Choroid plexus epithelial cell (primary cell): ENCODE measurements around the gene ENTREP1.
A peak's percentile ranks its signal among the peaks of the same experiment; 100 is the strongest.

Source experiments
- DNase-seq: peaks from one replicate; pipeline ENCODE4 v3.0.0-alpha.2; 2010; ENCODE audit warnings: low read depth
- H3K4me3 ChIP-seq: 2 replicates; pipeline ENCODE4 v1.5.1; 2011; ENCODE audit warnings: low read depth, mild to moderate bottlenecking, control low read depth, low read length, moderate library complexity
- TF ChIP-seq, protein P1 (sequence below): conservative IDR thresholded peaks from 2 replicates; pipeline ENCODE4 v1.5.1; 2011; ENCODE audit warnings: low read depth, mild to moderate bottlenecking, control low read depth, inconsistent platforms, low read length, moderate library complexity

Gene ENTREP1

DNA sequence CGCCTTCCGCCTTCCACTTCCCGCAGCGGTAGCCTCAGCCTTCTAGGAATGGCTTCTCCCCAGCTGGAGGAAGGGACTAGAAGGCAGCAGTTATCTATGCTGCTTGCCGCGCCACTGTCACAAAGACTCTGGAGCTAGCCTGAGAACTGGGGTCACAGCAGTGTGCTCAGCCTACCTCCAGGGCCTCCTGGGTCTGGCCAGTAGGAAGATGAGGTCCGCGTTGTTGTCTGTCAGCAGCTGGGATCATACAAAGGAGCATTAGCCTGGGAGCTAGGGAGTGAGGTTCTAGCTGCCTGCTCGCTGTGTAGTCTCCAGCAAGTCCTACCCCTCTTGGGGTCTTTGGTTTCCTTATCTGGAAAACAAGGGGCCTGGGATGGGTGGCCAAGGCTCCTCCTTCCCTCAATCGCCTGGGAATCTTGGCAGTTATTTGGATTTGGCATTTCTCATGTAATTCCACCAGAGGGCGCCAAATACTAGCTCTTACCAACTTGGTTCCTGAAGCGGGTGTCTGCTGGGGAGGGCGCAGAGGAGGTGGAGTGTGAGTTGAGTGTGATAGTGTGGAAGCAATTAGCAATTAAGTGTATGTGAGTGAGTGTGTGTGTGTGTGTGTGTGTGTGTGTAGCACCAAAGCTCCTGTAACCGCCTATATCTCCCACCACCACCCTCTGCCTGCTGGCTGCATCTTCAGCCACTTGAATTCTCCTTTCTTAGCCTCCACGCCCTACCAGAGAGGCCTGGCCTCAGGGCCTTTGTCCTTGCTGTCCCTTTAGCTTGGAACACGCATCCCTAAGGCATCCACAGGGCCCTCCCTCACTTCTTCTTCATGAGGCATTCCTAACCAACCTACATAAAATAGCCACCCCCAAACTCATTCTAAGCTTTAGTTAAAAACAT, 97.1 kb downstream of the ENTREP1 start:
- no peak overlapping the region for H3K4me3 ChIP-seq
- TF ChIP-seq, protein P1, sequence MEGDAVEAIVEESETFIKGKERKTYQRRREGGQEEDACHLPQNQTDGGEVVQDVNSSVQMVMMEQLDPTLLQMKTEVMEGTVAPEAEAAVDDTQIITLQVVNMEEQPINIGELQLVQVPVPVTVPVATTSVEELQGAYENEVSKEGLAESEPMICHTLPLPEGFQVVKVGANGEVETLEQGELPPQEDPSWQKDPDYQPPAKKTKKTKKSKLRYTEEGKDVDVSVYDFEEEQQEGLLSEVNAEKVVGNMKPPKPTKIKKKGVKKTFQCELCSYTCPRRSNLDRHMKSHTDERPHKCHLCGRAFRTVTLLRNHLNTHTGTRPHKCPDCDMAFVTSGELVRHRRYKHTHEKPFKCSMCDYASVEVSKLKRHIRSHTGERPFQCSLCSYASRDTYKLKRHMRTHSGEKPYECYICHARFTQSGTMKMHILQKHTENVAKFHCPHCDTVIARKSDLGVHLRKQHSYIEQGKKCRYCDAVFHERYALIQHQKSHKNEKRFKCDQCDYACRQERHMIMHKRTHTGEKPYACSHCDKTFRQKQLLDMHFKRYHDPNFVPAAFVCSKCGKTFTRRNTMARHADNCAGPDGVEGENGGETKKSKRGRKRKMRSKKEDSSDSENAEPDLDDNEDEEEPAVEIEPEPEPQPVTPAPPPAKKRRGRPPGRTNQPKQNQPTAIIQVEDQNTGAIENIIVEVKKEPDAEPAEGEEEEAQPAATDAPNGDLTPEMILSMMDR, result peak; percentile 85
- peak; percentile 74 for DNase-seq

DNA sequence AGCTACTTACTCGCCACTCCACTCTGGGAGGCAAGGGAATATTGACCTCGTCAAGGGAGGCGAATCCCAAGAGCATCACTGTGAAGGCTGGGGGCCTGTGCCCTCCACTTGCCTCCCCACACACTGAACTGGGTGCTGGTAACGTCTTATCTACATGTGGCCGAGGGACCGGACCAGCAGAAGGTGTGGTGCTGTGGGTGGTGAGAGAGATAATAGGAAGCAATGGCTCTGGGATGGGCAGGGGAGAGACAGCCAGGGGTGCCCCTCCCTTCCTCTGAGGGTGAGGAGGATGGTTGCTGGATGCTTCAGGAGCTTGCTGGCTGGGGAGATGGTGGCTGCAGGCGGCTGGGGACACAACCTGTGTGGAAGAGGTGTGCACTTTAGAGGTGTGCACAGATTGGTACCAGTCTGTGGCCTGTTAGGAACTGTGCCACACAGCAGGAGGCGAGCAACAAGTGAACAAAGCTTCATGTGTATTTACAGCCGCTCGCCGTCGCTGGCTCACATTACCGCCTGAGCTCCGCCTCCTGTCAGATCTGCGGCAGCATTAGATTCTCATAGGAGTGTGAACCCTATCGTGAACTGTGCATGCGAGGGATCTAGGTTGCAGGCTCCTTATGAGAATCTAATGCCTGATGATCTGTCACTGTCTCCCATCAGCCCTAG, 100.3 kb downstream of the ENTREP1 start:
- H3K4me3 ChIP-seq, result no peak overlapping the region

DNA sequence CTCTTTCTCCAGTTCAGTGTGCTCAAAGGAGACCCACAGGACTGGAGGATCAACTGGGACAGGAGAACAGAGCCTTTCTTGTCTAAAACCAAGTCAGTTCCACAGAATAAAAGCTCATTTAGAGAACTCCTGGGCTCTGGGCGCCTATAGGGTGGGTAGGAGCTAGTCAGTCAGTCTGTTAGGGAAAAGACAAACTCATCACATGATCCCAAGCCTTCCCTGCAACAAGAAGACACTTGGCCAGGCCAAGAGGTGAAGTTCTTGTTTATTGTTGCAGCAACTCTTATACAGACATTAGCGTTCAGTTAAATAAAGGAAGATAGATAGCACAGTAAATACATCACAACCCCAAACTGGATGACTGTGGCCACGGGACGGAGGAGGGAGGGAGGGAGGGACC, 102.3 kb downstream of the ENTREP1 start:
- H3K4me3 ChIP-seq, result no peak overlapping the region
- TF ChIP-seq, protein P1, result no peak
- no peak for DNase-seq

More for the DNA sequence above, 100.3 kb downstream of the ENTREP1 start:
- no peak for DNase-seq
- TF ChIP-seq, protein P1, result no peak

DNA sequence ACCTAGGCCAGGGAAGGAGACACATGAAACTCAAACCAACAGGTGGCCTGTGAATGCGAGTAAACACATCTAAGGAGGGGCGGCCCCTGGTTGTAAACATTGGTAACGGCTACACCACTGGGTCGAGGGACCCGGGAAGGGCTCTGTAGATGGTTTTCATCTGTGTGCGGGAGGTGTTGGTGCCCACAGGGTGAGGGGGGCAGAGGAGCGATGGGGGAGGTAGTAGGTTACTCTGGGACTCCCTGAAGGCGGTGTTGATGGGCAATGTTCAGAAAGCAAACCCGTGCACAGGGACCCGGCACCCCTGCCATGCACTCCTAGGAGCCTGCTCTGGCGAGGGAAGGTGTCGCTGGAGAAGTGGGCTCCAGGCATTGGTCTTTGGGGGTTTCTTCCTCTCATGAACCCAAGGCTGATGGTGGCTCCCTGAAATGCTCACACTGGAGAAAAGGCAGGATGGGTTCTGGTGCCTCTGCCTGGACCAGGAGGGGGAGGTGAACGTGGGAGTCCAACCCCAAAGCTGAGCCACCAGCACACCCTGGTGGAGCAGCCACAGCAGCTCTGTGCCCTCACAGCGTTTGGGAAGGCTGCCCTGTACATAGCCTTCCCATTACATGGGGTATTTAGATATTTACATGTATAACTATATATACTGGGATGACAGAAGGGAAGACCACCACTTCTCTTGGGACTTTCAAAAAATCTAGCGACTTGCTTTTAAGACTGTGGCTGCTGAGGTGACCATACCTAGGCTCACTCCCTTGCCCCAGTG, 103.2 kb downstream of the ENTREP1 start:
- H3K4me3 ChIP-seq, result no peak overlapping the region
- no peak for DNase-seq
- TF ChIP-seq, protein P1, result no peak

DNA sequence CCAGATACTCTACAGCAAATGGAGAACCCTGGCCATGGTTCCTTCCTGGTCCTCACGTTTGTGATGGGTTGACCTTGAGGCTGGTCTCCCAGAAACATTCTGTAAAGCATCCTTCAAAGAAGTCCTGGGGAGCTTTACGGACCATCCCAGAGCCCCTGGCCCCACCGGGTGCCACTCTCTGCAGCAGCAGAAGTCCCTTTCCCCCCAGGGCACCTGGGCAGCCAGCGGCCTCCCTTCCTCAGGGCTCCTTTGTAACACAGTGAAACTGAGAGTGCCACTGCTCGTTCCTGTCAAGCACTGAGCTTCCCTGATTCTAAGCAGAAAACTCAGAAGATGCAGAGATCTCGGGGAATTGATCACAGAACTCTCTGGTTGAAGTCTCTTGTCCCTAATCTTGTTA, 104.3 kb downstream of the ENTREP1 start:
- no peak for DNase-seq
- TF ChIP-seq, protein P1, result no peak
- H3K4me3 ChIP-seq, result no peak overlapping the region

DNA sequence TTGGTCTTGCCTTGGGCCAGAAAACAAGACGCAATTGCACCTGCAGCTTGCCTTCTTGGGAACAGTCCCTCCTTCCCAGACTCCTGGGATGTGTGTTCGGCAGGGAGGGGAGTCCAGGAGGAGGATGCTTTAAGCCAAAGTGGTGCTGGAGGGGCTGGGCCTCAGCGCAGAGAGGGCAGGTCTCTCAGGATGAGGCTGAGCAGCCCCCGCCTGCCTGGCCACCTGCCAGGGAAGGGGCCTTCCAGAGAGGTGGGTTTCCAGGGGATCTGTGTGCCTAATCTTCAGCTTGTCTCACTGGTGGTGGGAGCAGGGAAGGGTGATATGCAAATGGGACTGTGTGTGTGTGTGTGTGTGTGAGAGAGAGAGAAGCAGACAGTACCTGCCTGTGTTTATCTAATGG, 105.2 kb downstream of the ENTREP1 start:
- TF ChIP-seq, protein P1, result no peak
- DNase-seq, result no peak
- H3K4me3 ChIP-seq, result no peak overlapping the region
